Activated CD8-positive, alpha-beta memory T cell treated with anti-CD3 and anti-CD28 coated beads, Interleukin-2, amount 10 ng/mL, durations not matched to agents 7 days and 5 days (primary cell): Measurements from ENCODE around the gene LRRC8C. TPM values are rescaled to one million over a fixed set of nuclear protein-coding genes. Genes with fewer than 3 reads are reported as not detected.

Experiments
- ATAC-seq: fragments of 150-1000 bp; cut with Tn5 transposase; one replicate; pipeline ENCODE4 v1.10.0; 2021; ENCODE audit warnings: moderate library complexity
- CTCF ChIA-PET: fragments of 350-600 bp; sonication (Branson Sonifier 250); formaldehyde crosslinking; loops from one replicate; lab custom pipeline; 2021; ENCODE audit warnings: antibody characterized with exemption; lab: Charles Lee
- DNase-seq: peaks from one replicate; pipeline ENCODE4 v3.0.0-alpha.2; 2020
- H3K27ac Mint-ChIP-seq: one replicate; pipeline ENCODE4 v1.8.0; 2021; ENCODE audit warnings: mild to moderate bottlenecking, mixed read lengths
- H3K27me3 Mint-ChIP-seq: one replicate; pipeline ENCODE4 v1.8.0; 2021; ENCODE audit warnings: mixed read lengths
- H3K36me3 Mint-ChIP-seq: one replicate; pipeline ENCODE4 v1.8.0; 2021; ENCODE audit warnings: mild to moderate bottlenecking, mixed read lengths
- H3K4me1 Mint-ChIP-seq: one replicate; pipeline ENCODE4 v1.8.0; 2021; ENCODE audit warnings: mixed read lengths
- H3K4me3 Mint-ChIP-seq: one replicate; pipeline ENCODE4 v1.8.0; 2021; ENCODE audit warnings: mild to moderate bottlenecking, moderate library complexity, mixed read lengths
- H3K9me3 Mint-ChIP-seq: one replicate; pipeline ENCODE4 v1.8.0; 2022; ENCODE audit warnings: low read depth, mixed read lengths
- total RNA-seq, 2 experiments: library from RNA; stranded (reverse); gene quantifications; one replicate each; pipeline ENCODE4 v1.2.3, GENCODE V29; 2021

LRRC8C gene
- total RNA-seq, 2 experiments from 2014 or later = 43.5 to 44.3 TPM

DNA sequence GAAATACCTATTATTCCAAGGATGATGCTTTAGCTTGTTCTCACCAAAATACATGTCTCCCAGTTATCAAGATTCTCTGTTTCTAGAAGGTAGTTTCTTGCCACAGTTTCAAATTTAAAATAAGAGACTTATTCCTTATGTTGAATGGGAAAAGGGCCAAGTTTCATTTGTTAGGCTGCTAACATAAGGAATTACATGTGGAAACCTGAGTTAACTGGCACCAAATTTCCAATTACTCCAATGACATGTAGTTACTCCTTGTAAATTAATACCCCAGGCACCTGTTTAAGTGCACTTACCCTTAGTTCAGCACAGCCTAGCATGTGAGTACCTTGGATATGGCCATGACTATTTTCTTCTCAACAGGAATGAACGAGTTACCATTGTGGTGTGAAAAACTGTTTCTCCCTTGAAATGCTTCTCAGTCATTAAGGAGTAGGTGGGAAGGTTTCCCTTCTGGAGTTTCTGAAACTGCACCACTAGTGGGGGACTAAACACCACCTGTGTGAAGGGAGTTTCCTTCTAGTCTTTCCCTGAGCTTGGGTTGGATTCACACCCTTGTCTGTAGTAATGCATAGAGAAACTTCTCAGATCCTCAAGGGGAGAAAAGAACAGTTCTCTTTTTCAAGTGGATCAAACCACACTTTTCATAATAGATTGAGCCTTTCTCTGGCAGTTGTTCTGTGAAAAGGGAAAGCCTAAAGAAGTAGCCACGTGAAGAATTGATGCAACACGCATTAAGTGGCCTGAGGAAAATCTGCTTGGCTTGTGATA lies 32.3 kb upstream of the LRRC8C start:
- H3K9me3 Mint-ChIP-seq = no peaks in the 10 kb centered on the region
- H3K4me3 Mint-ChIP-seq = no peak overlapping the region
- no peak overlapping the region for H3K27ac Mint-ChIP-seq
- peaks cover 73% of the 10 kb centered on the region for H3K4me1 Mint-ChIP-seq
- H3K36me3 Mint-ChIP-seq = peaks cover 9% of the 10 kb centered on the region
- CTCF ChIA-PET = interaction anchor here (1.3 to 3.6 kb wide), 5 partner anchors 11 to 162 kb away, joined by 3 to 13 read pairs (median 5); no protein-coding TSS in a partner anchor
- no peaks in the 10 kb centered on the region for H3K27me3 Mint-ChIP-seq
- DNase-seq (no peak), ATAC-seq (no peak)

DNA sequence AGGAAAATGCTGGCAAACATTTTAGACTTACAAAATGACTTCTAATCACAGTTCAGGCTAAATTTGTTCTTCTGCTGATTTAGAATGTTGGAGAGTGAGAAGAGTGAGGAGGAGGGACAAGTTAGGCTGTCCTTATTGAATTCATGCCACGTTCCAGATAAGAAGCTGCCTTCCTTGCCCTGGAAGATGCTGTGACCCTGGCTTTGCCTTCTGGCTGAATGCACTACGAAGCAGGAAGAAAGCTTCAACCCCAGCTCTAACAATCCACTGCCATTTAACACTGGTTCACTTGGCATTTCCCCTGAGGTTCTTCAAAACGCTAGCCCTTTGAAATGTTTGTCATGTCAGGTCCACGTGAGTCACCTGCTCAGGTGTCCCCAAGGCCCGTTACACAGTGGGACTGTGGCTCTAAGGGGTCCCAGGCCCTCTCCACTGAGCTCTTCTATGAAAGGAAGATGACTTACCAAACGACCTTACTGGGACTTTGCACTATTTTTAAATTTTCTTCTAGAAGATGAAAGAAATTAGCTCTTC lies 30.0 kb upstream of the LRRC8C start:
- H3K27ac Mint-ChIP-seq = peak overlapping the region; percentile 98
- ATAC-seq = no peak
- H3K36me3 Mint-ChIP-seq = peaks cover 11% of the 10 kb centered on the region
- CTCF ChIA-PET = interaction anchor here (0.9 to 3.1 kb wide), 16 partner anchors 9 to 605 kb away, joined by 3 to 19 read pairs (median 4); no protein-coding TSS in a partner anchor
- no peaks in the 10 kb centered on the region for H3K27me3 Mint-ChIP-seq
- DNase-seq = no peak
- no peaks in the 10 kb centered on the region for H3K9me3 Mint-ChIP-seq
- H3K4me3 Mint-ChIP-seq = no peak overlapping the region
- peaks cover 83% of the 10 kb centered on the region for H3K4me1 Mint-ChIP-seq

DNA sequence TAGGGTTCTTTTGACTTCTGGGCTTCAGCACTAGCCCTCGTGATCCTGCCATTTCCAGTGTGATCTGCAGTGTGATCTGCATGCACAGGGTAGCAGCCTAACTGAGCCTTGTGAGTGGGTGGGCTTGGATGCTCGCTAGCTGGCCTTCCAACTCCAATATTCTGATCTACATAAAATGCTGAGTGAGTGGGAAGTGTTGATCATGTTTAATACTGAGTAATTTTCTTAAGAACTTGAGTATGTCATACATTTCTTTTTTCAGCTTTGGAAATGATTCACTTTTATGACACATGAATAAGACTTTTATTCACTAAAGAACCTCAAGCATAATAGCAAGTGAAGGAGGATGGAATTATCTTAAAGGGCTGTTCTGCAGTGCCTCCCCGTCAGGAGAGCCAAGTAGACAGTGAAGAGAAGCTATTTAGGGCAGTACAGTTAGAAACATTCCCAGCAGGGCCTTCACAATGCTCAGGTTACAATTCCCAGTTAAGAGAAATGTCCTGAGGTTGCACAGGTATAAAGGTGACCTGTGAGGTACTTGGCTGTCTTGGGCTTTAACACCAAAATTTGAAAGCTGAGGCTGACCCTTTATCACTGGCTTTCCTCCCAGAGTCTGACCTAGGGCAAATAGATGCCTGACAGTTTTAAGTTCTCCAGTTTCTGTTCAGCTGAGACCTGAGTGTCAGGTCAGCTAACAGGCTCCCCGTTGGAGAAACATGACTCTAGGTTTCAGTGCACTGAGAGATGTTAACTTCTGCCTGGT lies 29.1 kb upstream of the LRRC8C start:
- Mint-ChIP-seq H3K9me3 (no peaks in the 10 kb centered on the region), H3K4me1 (peaks cover 85% of the 10 kb centered on the region), H3K36me3 (peaks cover 11% of the 10 kb centered on the region), H3K4me3 (no peak overlapping the region), H3K27me3 (no peaks in the 10 kb centered on the region), H3K27ac (peak overlapping the region; percentile 98)
- CTCF ChIA-PET = interaction anchor here (0.9 to 3.1 kb wide), 19 partner anchors 9 to 606 kb away, joined by 3 to 19 read pairs (median 3); no protein-coding TSS in a partner anchor
- ATAC-seq (no peak), DNase-seq (no peak)

DNA sequence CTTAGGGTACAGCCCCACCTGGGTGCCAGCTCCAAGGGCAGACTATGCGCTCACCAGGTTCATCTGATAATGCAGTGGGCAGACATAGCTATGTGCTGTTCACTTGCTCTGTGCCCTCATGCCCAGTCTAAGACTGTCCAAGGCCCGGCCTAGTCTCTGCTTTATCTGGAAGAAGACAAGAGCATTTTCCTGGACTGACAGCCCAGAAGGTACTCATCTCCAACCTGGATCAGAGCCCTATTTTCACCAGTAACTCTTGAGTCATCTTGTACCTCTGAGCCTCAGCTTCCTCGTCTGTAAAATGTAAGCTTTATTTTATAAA lies 28.5 kb upstream of the LRRC8C start:
- Mint-ChIP-seq H3K4me3 (no peak overlapping the region), H3K36me3 (peaks cover 12% of the 10 kb centered on the region), H3K9me3 (no peaks in the 10 kb centered on the region), H3K27me3 (no peaks in the 10 kb centered on the region), H3K4me1 (peaks cover 85% of the 10 kb centered on the region), H3K27ac (peak overlapping the region; percentile 98)
- DNase-seq (no peak), ATAC-seq (no peak)
- CTCF ChIA-PET = interaction anchor here (0.9 to 3.1 kb wide), 11 partner anchors 9 to 159 kb away, joined by 3 to 19 read pairs (median 4); no protein-coding TSS in a partner anchor

DNA sequence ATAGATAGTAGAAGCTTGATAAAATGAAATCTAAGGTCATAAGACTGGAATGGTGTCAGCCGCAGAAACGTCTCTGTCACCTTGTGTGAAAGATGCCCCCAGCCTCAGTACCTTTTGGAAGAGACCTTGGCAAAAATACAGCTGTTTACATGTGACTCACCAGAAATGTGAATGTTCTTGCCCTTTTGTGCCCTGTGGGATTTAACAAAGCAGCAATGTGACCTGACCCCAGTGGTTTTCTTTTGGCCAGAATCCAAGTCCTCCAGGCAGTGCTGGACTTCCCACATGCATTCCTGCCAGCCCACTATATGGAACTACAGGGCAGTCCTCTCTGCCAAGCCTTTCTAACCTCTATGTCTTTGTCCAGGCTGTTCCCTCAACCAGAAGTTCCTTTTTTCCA lies 27.2 kb upstream of the LRRC8C start:
- Mint-ChIP-seq H3K36me3 (peaks cover 12% of the 10 kb centered on the region), H3K9me3 (no peaks in the 10 kb centered on the region), H3K4me3 (no peak overlapping the region), H3K4me1 (peaks cover 90% of the 10 kb centered on the region), H3K27me3 (no peaks in the 10 kb centered on the region), H3K27ac (peak overlapping the region; percentile 98)
- no peak for ATAC-seq
- no peak for DNase-seq
- CTCF ChIA-PET = interaction anchor here (1.1 to 3.1 kb wide), 2 partner anchors 8 to 157 kb away, joined by 3 to 19 read pairs; no protein-coding TSS in a partner anchor

DNA sequence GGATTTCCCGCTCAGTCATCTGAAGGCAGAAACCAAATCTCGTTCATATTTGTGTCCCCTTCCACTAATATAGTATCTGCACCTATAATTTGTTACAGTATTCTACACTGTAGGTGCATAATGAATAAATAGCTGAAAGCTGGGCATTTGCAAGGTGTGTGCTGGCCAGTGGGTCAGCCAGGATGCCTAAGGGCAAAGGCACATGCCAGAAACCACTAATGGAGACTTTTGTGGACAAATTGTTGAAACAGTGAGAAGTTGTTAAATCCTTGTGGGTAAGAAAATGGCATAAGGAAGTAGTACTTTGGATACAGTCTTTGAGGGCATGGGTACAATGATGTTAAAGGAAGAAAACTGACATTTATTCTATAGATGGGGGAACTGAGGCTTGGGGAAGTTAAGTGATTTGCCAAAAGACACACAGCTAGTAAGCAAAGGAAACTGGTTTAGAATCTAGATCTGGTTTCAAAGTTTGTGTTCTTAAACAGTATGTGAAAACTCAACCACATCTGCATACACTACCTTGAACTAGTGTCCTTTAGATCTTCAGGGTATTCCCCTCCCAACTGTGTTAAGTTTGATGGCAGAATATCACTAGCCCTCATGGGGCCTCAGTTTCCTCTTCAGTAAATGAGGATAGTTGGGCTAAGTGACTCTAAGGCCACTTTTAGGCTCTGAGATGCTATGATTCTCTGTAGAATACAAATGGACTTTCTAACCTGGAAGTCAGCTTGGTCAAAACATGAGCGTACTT lies 26.5 kb upstream of the LRRC8C start:
- Mint-ChIP-seq H3K4me1 (peaks cover 93% of the 10 kb centered on the region), H3K9me3 (no peaks in the 10 kb centered on the region), H3K4me3 (no peak overlapping the region), H3K27me3 (no peaks in the 10 kb centered on the region), H3K36me3 (peaks cover 11% of the 10 kb centered on the region), H3K27ac (peak overlapping the region; percentile 98)
- CTCF ChIA-PET = interaction anchor here (1.1 to 6.3 kb wide), 3 partner anchors 9 to 156 kb away, joined by 3 to 98 read pairs (median 28); partner anchors contain the start of gene LRRC8C
- ATAC-seq (no peak), DNase-seq (no peak)

DNA sequence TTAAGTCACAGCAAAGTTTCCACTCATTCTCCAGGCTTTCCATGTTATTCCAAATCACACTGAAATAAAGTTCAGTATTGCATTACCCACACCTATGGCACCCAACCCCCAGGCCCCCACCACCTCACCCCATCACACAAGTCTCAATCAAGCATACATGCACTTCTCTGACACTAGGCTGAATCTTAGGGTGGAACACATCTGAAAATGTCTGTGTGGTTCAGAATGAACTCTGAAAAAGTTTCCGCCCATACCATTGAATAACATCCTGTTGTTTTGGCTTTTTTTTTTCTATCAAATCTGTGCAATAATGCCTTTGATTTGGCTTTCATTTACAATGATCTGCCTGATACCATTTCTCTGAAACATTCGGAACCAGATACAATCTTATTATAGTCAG lies 25.8 kb upstream of the LRRC8C start:
- H3K4me1 Mint-ChIP-seq = peaks cover 92% of the 10 kb centered on the region
- peak overlapping the region; percentile 45 for H3K4me3 Mint-ChIP-seq
- CTCF ChIA-PET = interaction anchor here (1.2 to 6.3 kb wide), 4 partner anchors 12 to 156 kb away, joined by 3 to 98 read pairs (median 22); partner anchors contain the start of gene LRRC8C
- H3K27me3 Mint-ChIP-seq = no peaks in the 10 kb centered on the region
- ATAC-seq (peak; percentile 18), DNase-seq (no peak)
- no peaks in the 10 kb centered on the region for H3K9me3 Mint-ChIP-seq
- H3K27ac Mint-ChIP-seq = peak overlapping the region; percentile 98
- H3K36me3 Mint-ChIP-seq = peaks cover 7% of the 10 kb centered on the region

DNA sequence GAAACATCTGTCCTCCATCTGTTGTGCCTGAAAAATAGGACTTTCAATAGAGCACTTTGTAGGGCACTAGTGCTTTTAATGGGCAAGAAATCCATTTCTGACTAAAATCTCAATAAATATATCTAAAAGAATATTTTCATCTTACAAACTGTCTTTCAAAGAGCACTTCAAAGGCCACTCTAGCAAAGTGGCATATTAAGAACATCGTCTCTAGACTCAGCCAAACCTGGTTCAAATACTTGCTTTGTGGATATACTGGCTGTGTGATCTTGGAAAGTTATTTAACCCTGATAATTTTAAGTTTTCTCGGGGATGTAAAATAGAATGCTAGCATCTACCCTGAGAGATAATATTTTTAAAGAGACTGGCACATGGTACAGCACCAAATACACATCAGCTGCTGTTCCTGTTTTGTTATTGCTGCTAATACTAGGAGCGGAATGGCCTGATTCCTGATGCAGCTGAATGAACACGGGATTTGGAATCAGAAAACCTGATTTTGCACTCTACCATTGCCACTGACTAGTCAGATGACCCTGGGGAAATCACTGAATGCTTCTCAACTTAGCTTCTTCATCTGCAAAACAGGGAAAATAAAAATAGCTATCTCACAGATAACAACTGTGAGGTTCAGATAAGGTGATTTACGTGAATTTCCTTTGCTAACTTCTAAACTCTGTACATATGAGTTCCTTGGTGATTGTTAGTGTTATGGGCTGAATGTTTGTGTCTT lies 25.2 kb upstream of the LRRC8C start:
- DNase-seq (no peak), ATAC-seq (no peak)
- H3K27ac Mint-ChIP-seq = peak overlapping the region; percentile 98
- CTCF ChIA-PET = interaction anchor here (1.1 to 6.3 kb wide), 8 partner anchors 11 to 155 kb away, joined by 3 to 98 read pairs (median 6); partner anchors contain the start of gene LRRC8C
- H3K9me3 Mint-ChIP-seq = no peaks in the 10 kb centered on the region
- peak overlapping the region; percentile 68 for H3K4me3 Mint-ChIP-seq
- peaks cover 7% of the 10 kb centered on the region for H3K36me3 Mint-ChIP-seq
- peaks cover 94% of the 10 kb centered on the region for H3K4me1 Mint-ChIP-seq
- no peaks in the 10 kb centered on the region for H3K27me3 Mint-ChIP-seq

DNA sequence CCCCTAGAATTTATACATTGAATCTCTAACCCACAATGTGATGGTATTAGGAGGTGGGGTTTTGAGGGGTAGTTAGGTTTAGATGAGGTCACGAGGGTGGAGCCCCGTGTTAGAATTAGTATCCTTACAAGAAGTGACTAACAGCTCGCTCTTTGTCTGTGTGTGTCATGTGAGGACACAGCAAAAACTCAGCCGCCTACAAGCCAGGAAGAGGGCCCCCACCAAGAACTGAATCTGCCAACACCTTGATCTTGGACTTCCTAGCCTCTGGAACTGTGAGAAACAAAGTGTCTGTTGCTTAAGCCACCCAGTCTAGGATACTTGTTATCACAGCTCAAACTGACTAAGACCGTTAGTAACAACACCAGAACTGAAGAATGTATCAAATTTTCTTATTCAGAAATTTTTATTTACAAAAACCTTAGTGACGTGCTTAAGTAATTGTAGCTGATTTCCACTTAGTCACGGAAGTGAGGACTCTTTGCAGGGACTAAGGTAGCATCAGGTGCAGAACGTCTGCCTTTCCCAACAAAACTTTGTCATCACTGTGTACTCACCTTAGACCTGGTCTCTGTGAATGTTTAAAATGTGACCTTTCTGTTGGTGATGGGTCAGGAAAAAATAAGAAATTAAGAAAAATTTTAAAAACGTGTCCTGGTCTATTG lies 24.5 kb upstream of the LRRC8C start:
- peak; percentile 41 for ATAC-seq
- Mint-ChIP-seq H3K36me3 (peaks cover 7% of the 10 kb centered on the region), H3K9me3 (no peaks in the 10 kb centered on the region), H3K27me3 (no peaks in the 10 kb centered on the region), H3K4me3 (peak overlapping the region; percentile 68), H3K27ac (peak overlapping the region; percentile 98), H3K4me1 (peaks cover 90% of the 10 kb centered on the region)
- DNase-seq = peak; percentile 86
- CTCF ChIA-PET = interaction anchor here (1.1 to 6.3 kb wide), 10 partner anchors 11 to 154 kb away, joined by 3 to 98 read pairs (median 4); partner anchors contain the start of gene LRRC8C

DNA sequence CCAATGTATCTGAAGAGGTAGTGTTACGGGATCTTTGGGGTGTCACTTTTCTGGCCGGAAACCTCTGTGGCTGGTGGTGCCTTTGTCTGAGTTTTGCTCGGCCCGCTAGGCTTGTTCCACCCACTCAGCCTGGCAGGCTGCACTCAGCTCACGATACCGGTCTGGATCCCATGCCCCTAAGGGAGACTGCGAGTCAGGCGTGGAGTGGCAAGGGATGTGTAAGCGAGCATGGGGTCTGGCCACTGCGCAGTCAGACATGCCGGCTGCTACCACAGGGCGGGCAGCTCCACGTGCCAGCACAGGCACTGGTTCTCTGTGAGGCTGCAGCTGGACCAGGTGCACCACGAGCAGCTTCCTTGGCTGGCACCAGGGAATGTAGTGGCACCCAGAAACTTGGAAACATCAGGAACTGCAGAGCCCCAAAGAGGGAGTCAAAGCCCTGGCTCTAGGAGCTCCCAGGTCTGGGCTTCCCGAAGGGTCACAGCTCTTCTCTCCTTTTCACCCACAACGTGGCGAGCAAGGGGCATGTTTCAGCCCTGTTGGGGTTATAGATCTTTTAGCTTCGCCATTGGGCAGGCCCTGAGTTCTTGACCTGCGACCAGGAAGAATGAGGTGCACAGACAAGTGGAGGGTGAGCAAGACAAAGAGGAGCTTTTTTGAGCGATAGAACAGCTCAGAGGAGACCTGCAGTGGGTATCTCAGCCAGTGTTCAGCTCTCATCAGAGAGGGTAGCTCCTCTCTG lies 23.8 kb upstream of the LRRC8C start:
- H3K27ac Mint-ChIP-seq = peak overlapping the region; percentile 98
- peaks cover 9% of the 10 kb centered on the region for H3K36me3 Mint-ChIP-seq
- CTCF ChIA-PET = interaction anchor here (0.8 to 6.3 kb wide), 12 partner anchors 10 to 154 kb away, joined by 3 to 98 read pairs (median 5); partner anchors contain the start of gene LRRC8C
- no peaks in the 10 kb centered on the region for H3K27me3 Mint-ChIP-seq
- peaks cover 87% of the 10 kb centered on the region for H3K4me1 Mint-ChIP-seq
- DNase-seq (peak; percentile 90), ATAC-seq (peak; percentile 24)
- peak overlapping the region; percentile 68 for H3K4me3 Mint-ChIP-seq
- no peaks in the 10 kb centered on the region for H3K9me3 Mint-ChIP-seq
